ENCODE data around the gene OAS3. TPM values are rescaled to one million over a fixed set of nuclear protein-coding genes. Genes with fewer than 3 reads are reported as not detected.
"Not testable (repeated sequence)": the region's sequence is repeated elsewhere in the genome, so short reads cannot be mapped to it uniquely, and the experiment has no call there.

The OAS3 gene
- total RNA-seq, 1 donor from 2014 or later, result 6.5 TPM

DNA sequence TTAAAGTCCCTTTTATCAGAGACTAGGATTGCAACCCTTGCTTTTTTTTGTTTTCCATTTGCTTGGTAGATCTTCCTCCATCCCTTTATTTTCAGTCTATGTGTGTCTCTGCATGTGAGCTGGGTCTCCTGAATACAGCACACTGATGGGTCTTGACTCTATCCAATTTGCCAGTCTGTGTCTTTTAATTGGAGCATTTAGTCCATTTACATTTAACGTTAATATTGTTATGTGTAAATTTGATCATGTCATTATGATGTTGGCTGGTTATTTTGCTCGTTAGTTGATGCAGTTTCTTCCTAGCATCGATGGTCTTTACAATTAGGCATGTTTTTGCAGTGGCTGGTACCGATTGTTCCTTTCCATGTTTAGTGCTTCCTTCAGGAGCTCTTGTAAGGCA lies 18.9 kb downstream of the OAS3 start:
- not testable (repeated sequence) for DNase-seq (ENCODE audit: low read depth in 2 of 2)

DNA sequence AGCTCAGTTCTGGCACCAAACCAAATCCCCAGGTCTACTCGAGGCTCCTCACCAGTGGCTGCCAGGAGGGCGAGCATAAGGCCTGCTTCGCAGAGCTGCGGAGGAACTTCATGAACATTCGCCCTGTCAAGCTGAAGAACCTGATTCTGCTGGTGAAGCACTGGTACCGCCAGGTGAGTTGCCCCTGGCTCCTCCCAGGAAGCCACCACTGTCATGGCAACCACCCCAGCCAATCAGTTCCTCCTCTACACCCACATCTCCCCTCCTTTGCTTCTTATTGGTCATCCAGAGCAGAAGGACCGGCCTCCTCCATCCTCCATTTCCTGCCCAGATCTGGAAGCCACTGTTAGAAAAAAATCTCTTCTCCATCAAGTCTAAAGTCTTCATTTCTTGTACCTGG lies 22.8 kb downstream of the OAS3 start:
- no peak for DNase-seq (ENCODE audit: low read depth in 2 of 2)

DNA sequence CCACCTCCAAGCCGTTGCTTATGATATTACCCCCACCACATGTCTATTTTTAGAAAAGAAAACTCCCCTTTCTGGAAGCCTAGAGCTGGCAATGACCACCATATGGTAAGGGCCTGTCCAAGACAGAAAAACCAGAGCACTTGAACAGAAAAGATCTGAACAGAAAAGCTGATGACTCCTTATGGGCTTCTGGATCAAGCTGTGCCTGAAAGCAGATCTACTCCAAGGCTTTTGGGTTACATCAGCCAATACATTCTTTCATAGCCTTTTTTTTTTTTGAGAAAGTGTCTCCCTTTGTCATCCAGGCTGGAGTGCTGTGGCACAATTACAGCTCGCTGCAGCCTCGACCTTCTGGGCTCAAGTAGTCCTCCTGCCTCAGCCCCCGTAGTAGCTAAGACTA lies 23.3 kb downstream of the OAS3 start:
- DNase-seq (ENCODE audit: low read depth in 2 of 2), result no peak

DNA sequence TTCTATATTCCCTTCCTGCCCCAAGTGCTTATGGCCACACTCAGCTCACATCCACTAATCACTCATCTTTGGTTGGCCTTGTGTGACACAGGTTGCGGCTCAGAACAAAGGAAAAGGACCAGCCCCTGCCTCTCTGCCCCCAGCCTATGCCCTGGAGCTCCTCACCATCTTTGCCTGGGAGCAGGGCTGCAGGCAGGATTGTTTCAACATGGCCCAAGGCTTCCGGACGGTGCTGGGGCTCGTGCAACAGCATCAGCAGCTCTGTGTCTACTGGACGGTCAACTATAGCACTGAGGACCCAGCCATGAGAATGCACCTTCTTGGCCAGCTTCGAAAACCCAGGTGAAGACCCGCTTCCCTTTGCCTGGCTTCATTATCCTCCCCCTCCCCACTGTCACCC lies 24.3 kb downstream of the OAS3 start:
- no peak for DNase-seq (ENCODE audit: low read depth in 2 of 2)

DNA sequence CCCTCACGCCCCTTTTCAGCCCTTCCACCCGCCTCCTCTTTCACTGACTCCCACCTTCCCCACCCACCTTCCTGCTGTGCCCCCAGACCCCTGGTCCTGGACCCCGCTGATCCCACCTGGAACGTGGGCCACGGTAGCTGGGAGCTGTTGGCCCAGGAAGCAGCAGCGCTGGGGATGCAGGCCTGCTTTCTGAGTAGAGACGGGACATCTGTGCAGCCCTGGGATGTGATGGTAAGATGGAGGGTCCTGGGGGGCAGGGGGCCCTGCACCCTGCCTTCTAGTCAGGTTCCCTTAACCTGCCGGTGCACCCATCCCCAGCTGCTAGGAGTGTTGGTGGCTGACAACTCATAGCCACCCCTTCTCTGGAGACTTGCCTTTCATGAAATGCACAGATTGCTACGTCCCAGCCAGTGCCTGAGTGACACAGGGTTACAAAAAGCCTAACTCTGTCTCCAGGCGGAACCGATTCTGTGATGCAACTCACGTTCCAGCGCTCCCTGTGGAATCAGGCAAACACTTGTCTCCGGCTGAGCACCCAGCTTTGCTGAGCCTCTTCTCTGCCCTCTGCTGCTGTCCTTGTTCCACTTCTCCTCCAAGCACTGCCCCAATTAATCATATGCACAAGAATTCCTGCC lies 25.1 kb downstream of the OAS3 start:
- no peak for DNase-seq (ENCODE audit: low read depth in 2 of 2)

DNA sequence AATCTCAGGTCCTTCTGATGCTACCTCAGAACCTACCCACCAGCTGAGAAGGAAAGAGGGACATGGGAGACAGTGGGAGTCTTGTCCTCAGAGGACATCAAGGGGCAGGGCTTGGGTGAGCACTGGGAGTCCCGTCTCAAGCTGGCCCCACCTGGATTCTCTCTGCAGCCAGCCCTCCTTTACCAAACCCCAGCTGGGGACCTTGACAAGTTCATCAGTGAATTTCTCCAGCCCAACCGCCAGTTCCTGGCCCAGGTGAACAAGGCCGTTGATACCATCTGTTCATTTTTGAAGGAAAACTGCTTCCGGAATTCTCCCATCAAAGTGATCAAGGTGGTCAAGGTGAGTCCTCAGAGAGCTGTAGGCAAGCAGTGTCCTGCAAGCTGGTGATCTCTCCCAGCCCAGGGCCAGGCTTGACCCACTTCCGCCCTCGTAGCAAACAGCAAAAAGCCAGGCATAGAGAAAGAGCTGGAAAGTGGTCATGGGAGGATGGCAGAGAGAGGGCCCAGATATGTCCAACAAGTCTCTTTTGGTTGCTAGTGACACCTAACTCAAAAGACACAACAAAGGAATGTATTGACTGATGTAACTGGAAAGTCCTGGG lies 25.9 kb downstream of the OAS3 start:
- DNase-seq (ENCODE audit: low read depth in 2 of 2), result no peak

DNA sequence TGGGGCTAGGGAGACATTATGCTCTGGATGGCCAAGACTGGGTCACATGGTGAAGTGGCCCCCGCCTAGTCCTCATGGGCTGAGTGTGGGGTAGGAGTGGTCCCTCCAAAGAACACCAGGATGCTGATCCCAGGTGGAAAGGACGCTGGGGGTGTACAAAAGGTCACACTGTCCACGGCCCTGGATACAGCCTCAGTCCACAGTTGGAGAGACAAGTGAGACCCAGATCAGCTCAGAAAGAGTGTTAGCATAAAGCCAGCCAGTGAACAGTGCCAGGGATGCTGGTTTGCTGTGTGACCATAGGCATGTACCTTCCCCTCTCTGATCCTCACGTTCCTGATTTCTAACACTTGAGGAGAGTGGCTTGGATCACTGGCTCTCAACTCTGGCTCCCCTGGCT lies 26.6 kb downstream of the OAS3 start:
- DNase-seq (ENCODE audit: low read depth in 2 of 2), result no peak

DNA sequence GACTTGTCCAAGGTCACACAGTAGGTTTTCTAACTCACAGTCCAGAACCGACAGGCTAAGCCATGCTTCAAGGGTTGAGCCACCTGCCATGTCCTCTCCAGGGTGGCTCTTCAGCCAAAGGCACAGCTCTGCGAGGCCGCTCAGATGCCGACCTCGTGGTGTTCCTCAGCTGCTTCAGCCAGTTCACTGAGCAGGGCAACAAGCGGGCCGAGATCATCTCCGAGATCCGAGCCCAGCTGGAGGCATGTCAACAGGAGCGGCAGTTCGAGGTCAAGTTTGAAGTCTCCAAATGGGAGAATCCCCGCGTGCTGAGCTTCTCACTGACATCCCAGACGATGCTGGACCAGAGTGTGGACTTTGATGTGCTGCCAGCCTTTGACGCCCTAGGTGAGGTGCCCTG lies 27.4 kb downstream of the OAS3 start:
- DNase-seq (ENCODE audit: low read depth in 2 of 2), result no peak

DNA sequence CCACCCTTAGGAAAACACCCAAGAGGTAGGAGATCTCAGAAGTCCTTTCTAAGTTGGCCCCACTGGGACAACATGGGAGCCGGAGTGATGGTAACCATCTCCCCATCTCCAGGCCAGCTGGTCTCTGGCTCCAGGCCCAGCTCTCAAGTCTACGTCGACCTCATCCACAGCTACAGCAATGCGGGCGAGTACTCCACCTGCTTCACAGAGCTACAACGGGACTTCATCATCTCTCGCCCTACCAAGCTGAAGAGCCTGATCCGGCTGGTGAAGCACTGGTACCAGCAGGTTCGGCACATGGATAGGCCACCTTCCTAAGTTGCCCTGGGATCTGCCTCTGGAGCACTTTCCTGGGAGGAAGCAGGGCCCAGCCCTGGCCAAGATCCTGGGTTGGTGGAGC lies 29.0 kb downstream of the OAS3 start:
- no peak for DNase-seq (ENCODE audit: low read depth in 2 of 2)

DNA sequence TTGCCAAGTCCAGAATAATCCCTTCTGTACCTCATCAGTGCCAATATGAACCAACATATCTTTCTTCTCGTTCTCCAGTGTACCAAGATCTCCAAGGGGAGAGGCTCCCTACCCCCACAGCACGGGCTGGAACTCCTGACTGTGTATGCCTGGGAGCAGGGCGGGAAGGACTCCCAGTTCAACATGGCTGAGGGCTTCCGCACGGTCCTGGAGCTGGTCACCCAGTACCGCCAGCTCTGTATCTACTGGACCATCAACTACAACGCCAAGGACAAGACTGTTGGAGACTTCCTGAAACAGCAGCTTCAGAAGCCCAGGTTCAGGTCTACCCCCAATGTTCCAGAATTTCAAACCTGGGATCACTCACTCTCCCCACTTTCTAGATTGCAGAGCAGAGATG lies 29.6 kb downstream of the OAS3 start:
- DNase-seq (ENCODE audit: low read depth in 2 of 2), result no peak

DNA sequence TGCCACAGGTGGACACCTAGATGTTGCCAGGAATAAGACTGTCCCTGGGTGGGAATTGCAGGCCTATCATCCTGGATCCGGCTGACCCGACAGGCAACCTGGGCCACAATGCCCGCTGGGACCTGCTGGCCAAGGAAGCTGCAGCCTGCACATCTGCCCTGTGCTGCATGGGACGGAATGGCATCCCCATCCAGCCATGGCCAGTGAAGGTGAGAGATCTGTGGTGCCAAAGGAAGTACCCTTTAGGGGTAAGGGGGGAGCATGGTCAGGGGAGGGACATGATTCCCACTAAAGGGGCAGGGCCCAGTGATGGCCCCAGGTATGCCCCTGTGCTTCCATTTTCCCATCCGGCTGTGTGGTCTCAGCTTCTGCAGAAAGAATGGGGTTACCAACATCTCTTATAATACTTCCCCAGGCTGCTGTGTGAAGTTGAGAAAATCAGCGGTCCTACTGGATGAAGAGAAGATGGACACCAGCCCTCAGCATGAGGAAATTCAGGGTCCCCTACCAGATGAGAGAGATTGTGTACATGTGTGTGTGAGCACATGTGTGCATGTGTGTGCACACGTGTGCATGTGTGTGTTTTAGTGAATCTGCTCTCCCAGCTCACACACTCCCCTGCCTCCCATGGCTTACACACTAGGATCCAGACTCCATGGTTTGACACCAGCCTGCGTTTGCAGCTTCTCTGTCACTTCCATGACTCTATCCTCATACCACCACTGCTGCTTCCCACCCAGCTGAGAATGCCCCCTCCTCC lies 31.5 kb downstream of the OAS3 start:
- no peak for DNase-seq (ENCODE audit: low read depth in 2 of 2)

DNA sequence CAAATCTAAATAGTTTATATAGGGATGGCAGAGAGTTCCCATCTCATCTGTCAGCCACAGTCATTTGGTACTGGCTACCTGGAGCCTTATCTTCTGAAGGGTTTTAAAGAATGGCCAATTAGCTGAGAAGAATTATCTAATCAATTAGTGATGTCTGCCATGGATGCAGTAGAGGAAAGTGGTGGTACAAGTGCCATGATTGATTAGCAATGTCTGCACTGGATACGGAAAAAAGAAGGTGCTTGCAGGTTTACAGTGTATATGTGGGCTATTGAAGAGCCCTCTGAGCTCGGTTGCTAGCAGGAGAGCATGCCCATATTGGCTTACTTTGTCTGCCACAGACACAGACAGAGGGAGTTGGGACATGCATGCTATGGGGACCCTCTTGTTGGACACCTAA lies 32.1 kb downstream of the OAS3 start:
- DNase-seq (ENCODE audit: low read depth in 2 of 2), result no peak

DNA sequence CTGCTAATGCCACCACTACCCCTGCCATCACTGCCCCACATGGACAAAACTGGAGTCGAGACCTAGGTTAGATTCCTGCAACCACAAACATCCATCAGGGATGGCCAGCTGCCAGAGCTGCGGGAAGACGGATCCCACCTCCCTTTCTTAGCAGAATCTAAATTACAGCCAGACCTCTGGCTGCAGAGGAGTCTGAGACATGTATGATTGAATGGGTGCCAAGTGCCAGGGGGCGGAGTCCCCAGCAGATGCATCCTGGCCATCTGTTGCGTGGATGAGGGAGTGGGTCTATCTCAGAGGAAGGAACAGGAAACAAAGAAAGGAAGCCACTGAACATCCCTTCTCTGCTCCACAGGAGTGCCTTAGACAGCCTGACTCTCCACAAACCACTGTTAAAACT lies 33.0 kb downstream of the OAS3 start:
- peak in 1 of 2 donors; percentile 68 for DNase-seq (ENCODE audit: low read depth in 2 of 2)

DNA sequence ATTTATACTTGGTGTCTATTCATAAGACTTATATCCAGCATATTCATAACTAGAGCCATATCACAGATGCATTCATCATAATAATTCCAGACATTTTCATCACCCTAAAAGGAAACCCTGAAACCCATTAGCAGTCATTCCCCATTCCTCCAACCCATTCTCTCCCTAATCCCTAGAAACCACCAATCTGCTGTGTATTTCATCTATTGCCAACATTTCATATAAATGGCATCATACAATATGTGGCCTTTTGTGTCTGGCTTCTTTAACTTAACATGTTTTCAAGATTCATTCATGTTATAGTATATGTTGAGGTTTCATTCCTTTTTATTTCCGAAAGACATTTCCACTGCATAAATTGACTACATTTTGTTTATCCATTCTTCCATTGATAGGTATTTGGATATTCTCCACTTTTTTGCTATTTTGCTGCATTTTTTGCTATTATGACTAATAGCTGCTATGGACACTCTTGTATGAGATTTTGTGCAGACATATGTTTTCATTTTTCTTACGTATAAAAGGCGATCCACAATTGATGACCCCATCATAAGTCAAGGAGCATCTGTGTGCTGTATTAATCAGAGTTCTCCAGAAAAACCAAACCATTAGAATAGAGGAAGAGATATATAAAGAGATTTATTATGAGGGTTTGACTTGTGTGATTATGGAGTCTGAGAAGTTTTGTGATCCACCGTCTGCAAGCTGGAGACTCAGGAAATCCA lies 34.9 kb downstream of the OAS3 start:
- DNase-seq (ENCODE audit: low read depth in 2 of 2), result no peak

DNA sequence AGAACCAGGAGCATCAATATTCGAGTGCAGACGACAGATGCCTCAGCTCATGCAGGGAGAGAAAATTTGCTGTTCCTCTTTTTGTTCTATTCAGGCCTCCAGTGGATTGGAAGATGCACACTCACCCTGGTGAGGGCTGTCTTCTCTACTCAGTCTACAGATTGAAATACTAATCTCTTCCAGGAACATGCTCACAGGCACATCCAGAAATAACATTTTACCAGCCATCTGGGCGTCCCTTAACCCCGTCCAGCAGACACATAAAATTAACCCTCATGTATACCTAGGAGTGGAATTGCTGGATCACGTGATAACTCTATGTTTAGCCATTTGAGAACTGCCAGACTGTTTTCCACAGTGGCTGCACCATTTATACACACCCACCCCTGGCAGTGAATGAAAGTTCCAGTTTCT lies 35.6 kb downstream of the OAS3 start:
- peak; percentile 12 to 24 for DNase-seq (ENCODE audit: low read depth in 2 of 2)

DNA sequence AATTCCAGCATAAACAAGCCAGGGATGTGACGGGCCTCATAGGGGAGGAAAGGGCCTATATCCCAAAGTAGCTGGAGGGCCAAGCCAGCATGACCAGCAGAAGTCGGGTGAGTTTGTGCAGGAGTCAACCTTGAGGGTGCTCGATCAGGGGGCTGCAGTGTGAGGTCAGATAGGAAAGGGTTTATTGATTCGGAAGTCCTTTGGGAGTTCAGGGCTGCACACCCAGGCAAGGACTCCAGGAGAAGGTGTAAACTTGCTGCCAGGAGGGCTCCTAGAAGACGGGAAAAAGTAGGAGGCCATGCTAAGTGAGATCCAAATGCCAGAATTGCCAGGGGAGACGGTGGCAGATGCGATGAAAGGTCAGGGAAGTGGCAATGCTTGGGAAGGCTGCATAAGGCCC lies 36.6 kb downstream of the OAS3 start:
- DNase-seq (ENCODE audit: low read depth in 2 of 2), result no peak

DNA sequence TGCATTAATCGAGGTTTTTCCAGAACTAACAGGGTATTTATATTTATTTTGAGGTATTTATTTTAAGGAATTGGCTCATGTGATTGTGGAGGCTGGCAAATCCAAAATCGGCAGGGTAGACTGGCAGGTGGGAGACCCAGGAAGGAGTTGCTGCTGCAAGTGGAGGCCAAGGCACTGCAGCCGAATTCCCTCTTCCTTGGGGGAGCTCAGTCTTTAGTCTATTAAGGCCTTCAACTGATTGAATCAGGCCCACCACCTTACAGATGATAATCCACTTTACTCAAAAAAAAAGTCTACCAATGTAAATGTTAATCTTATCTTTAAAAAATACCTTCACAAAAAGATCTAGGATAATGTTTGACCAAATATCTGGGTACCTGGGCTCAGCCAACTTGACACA lies 38.9 kb downstream of the OAS3 start:
- no peak for DNase-seq (ENCODE audit: low read depth in 2 of 2)

DNA sequence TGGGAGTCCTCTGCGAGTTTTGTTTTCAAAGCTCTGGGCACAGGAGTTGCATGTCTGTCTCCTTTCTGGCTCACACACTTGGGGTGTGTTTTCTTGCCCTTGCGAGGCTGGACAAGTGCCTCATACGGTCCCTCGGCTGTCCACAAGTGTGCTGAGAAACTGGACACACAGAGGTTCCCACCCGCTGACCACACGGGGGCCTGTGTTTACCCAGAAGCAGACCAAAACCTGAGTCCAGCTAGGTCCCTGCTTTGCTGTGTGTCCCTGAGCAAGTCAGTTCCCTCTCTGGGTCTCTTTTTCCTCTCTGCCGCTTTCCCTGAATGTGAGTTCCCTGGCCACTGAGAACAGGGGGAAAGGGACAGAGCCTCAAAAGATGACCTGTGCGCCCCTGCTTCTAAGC lies 39.4 kb downstream of the OAS3 start:
- no peak for DNase-seq (ENCODE audit: low read depth in 2 of 2)

DNA sequence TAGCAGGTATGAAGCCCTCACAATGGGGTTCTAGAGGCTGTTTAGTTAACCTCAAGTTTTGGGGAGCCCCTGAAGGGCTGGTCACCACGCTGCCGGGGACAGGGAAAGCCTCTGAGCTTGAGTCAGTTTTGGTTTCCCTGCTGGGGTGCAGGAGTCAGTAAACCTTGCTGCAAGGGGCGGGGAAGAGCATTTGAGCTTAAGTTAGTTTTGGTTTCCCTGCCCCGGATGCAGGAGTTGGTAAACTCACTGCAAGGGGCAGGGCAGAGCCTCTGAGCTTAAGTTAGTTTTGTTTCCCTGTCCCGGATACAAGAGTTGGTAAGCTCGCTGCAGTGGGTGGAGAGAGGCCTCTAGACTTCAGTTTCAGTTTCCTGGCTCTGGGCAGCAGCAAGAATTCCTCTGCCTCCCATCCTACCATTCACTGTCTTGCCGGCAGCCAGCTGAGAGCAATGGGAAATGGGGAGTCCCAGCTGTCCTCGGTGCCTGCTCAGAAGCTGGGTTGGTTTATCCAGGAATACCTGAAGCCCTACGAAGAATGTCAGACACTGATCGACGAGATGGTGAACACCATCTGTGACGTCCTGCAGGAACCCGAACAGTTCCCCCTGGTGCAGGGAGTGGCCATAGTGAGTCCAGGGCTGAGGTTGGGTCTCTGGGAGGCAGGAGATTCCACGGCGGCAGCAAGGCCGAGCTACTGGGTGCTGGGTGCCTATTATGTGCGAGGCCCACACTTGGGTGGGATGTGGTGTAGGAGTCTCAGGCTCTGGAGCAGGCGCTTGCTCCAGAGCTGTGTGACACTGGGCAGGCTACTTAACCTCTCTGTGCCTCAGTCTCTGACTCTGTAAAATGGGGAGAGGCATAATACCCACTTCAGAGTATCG lies 40.1 kb downstream of the OAS3 start, which contains the start of gene OAS2:
Gene OAS2, plus strand, starts transcription at position 357 of the 878 bp plus-strand sequence. Its CDS starts 90 bp downstream, at position 447.
- DNase-seq (ENCODE audit: low read depth in 2 of 2), result peak; percentile 17 to 52

DNA sequence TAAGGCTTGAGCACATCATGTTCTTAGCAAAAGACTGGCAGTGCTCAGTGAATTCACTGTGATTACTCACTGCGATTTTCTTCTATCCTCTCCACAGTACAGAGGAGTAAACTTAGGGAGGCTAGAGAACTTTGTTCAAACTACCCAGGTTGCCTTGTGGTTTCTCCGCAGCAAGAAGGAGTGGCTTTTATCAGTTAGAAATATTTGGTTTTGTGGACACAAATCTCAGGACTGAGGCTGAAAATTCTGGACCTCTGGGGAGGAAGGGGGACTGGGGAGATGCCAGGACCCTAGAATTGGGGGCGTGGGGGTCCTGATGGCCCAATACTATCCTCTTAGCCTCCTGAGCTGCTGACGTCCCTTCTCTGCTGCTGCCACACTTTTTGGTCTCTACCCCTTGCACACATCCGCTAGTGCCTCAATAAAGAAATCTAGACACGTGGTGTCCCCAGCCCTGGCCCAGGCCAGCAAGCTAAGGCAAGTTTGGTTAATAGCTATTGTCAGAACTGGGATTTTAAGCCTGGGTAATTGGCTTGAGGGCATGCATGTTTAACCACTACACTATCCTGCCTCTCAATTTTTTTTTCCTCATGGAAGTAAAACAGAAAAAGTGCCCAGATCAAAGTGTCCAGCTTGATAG lies 40.9 kb downstream of the OAS3 start:
- no peak for DNase-seq (ENCODE audit: low read depth in 2 of 2)
